Esophagus squamous epithelium (tissue), 5 donors: Measurements from ENCODE around the gene SLC35E2B. TPM values are rescaled to one million over a fixed set of nuclear protein-coding genes. Genes with fewer than 3 reads are reported as not detected.

ENCODE experiments used
- DNase-seq: peaks from one replicate; lab custom pipeline; 2025; lab: John Stamatoyannopoulos, UW
- H3K27ac ChIP-seq, 4 donors: fragments of 200-600 bp; sonication (generic); one replicate each; pipeline ENCODE4 v1.5.1; 2016 to 2019; ENCODE audit warnings: mild to moderate bottlenecking in 1 of 4
- H3K27me3 ChIP-seq, 4 donors: fragments of 200-600 bp; sonication (generic); 1 replicate in 3 of 4; 2 replicates in 1 of 4; pipeline versions ENCODE4 v1.5.1 to v1.6.0; 2017 to 2021; ENCODE audit warnings: antibody characterized with exemption in 1 of 4
- H3K36me3 ChIP-seq, 3 donors: fragments of 200-600 bp; sonication (generic); one replicate each; pipeline ENCODE4 v1.5.1; 2016 to 2019
- H3K4me1 ChIP-seq, 3 donors: fragments of 200-600 bp; sonication (generic); one replicate each; pipeline ENCODE4 v1.5.1; 2017 to 2019
- H3K4me3 ChIP-seq, 4 donors: fragments of 200-600 bp; sonication (generic); 1 replicate in 3 of 4; 2 replicates in 1 of 4; pipeline ENCODE4 v1.5.1; 2016 to 2019; ENCODE audit warnings: mild to moderate bottlenecking in 2 of 4, moderate library complexity in 1 of 4
- H3K9me3 ChIP-seq, 3 donors: fragments of 200-600 bp; sonication (generic); one replicate each; pipeline ENCODE4 v1.5.1; 2016 to 2019
- CTCF ChIP-seq, 6 experiments: fragments of 450-650 bp in 4 of 6; fragments of 200-600 bp in 2 of 6; sonication (generic) in 2 of 6; IDR thresholded peaks; one replicate each; pipeline ENCODE4 v1.5.1; 2016 to 2019; ENCODE audit warnings: antibody characterized with exemption in 6 of 6, mild to moderate bottlenecking in 4 of 6, moderate library complexity in 4 of 6
- POLR2A ChIP-seq, 4 donors: fragments of 450-650 bp; IDR thresholded peaks; one replicate each; pipeline ENCODE4 v1.6.1; 2017; ENCODE audit warnings: antibody characterized with exemption in 4 of 4, mild to moderate bottlenecking in 4 of 4, moderate library complexity in 3 of 4
- WGBS, 2 donors: methylation state at CpG; one replicate each; pipeline ENCODE4 v1.1.5; 2018; 5-methylcytosine and 5-hydroxymethylcytosine counted together
- intact Hi-C: fragments of 100-400 bp; cut with DNase I; formaldehyde crosslinking; loops from one replicate; pipeline ENCODE4 v1.15.0; 2022
- total RNA-seq, 4 donors: library from RNA; depleted of rRNA; stranded (reverse); fragments of >200 nt; gene quantifications; one replicate each; pipeline ENCODE4 v1.1.0, GENCODE V29; 2016
- donor health status: DM: yes; HTN: yes; CAD: no.

The SLC35E2B gene
- total RNA-seq, 4 donors from 2014 or later = 13.2 to 34.3 (median 25.7) TPM

- no peak overlapping the region for H3K4me3 ChIP-seq
- TF ChIP-seq POLR2A (IDR thresholded peaks at IDR 0.05) = no peak
- no peak for TF ChIP-seq CTCF (IDR thresholded peaks at IDR 0.05)
- H3K36me3 ChIP-seq = peaks cover 0 to 35% (median 0%) of the 10 kb centered on the region in 3 donors
- H3K4me1 ChIP-seq = peaks cover 10 to 65% (median 13%) of the 10 kb centered on the region in 3 donors
- 88 to 97% methylated on average over 10 to 31 of the region's 51 CpGs for WGBS, 2 donors
- intact Hi-C loops = no loop called here
- no peak overlapping the region for H3K27ac ChIP-seq
- H3K27me3 ChIP-seq = peaks cover 0 to 3% (median 0%) of the 10 kb centered on the region in 4 donors
- H3K9me3 ChIP-seq = no peaks in the 10 kb centered on the region
- DNase-seq = no peak
Measured at GRCh38 chr1:1623631-1624442, 68.8 kb downstream of the SLC35E2B start.

- H3K27ac ChIP-seq = no peak overlapping the region
Measured at GRCh38 chr1:1623181-1623630, 69.4 kb downstream of the SLC35E2B start.

GRCh38 chr1:1622788-1623094 lies 69.9 kb downstream of the SLC35E2B start:
- H3K36me3 ChIP-seq = peaks cover 0 to 46% (median 3%) of the 10 kb centered on the region in 3 donors
- no peak for DNase-seq
- no peaks in the 10 kb centered on the region for H3K27me3 ChIP-seq
- peak overlapping the region in 3 of 4 donors; percentile 30 to 63 (median 59) for H3K27ac ChIP-seq
- H3K9me3 ChIP-seq = no peaks in the 10 kb centered on the region
- no peak overlapping the region for H3K4me3 ChIP-seq
- intact Hi-C loops = no loop called here
- H3K4me1 ChIP-seq = peaks cover 8 to 62% (median 10%) of the 10 kb centered on the region in 3 donors
- 94 to 97% methylated on average over 6 to 9 of the region's 17 CpGs for WGBS, 2 donors
- TF ChIP-seq POLR2A (IDR thresholded peaks at IDR 0.05) (no peak), CTCF (IDR thresholded peaks at IDR 0.05) (no peak)

More at GRCh38 chr1:1623181-1623630, 69.4 kb downstream of the SLC35E2B start:
- intact Hi-C loops = no loop called here
- 80 to 95% methylated on average over 6 to 8 of the region's 33 CpGs for WGBS, 2 donors
- Histone ChIP-seq H3K4me3 (no peak overlapping the region), H3K27me3 (no peaks in the 10 kb centered on the region), H3K36me3 (peaks cover 0 to 41% (median 0%) of the 10 kb centered on the region in 3 donors), H3K4me1 (peaks cover 8 to 62% (median 10%) of the 10 kb centered on the region in 3 donors), H3K9me3 (no peaks in the 10 kb centered on the region)
- no peak for TF ChIP-seq CTCF (IDR thresholded peaks at IDR 0.05)
- no peak for TF ChIP-seq POLR2A (IDR thresholded peaks at IDR 0.05)
- no peak for DNase-seq

- 48 to 67% methylated on average over 3 to 5 of the region's 21 CpGs for WGBS, 2 donors
- H3K4me1 ChIP-seq = peaks cover 10 to 64% (median 11%) of the 10 kb centered on the region in 3 donors
Measured at GRCh38 chr1:1622010-1622787, 70.4 kb downstream of the SLC35E2B start.

More at GRCh38 chr1:1622010-1622787, 70.4 kb downstream of the SLC35E2B start:
- Histone ChIP-seq H3K9me3 (no peaks in the 10 kb centered on the region), H3K27ac (peak overlapping the region in 3 of 4 donors; percentile 42 to 63 (median 59)), H3K4me3 (no peak overlapping the region), H3K36me3 (peaks cover 0 to 51% (median 3%) of the 10 kb centered on the region in 3 donors), H3K27me3 (no peaks in the 10 kb centered on the region)
- DNase-seq = no peak
- intact Hi-C loops = no loop called here
- TF ChIP-seq POLR2A (IDR thresholded peaks at IDR 0.05) (no peak), CTCF (IDR thresholded peaks at IDR 0.05) (no peak)
